ENCODE measurements around the gene MEIS3.
"Not testable (repeated sequence)": the region's sequence is repeated elsewhere in the genome, so short reads cannot be mapped to it uniquely, and the experiment has no call there.

DNA sequence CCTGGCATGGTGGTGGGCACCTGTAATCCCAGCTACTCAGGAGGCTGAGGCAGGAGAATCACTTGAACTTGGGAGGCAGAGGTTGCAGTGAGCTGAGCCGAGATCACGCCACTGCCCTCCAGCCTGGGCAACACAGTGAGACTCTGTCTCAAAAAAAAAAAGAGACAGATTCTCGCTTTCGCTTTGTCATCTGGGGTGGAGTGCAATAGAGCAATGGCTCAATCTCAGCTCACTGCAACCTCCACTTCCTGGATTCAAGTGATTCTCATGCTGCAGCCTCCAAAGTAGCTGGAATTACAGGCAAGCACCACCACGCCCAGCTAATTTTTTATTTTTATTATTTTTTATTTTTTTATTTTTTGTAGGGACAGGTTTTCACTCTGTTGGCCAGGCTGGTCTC lies 30.6 kb downstream of the MEIS3 start:
- TF ChIP-seq, protein P1, sequence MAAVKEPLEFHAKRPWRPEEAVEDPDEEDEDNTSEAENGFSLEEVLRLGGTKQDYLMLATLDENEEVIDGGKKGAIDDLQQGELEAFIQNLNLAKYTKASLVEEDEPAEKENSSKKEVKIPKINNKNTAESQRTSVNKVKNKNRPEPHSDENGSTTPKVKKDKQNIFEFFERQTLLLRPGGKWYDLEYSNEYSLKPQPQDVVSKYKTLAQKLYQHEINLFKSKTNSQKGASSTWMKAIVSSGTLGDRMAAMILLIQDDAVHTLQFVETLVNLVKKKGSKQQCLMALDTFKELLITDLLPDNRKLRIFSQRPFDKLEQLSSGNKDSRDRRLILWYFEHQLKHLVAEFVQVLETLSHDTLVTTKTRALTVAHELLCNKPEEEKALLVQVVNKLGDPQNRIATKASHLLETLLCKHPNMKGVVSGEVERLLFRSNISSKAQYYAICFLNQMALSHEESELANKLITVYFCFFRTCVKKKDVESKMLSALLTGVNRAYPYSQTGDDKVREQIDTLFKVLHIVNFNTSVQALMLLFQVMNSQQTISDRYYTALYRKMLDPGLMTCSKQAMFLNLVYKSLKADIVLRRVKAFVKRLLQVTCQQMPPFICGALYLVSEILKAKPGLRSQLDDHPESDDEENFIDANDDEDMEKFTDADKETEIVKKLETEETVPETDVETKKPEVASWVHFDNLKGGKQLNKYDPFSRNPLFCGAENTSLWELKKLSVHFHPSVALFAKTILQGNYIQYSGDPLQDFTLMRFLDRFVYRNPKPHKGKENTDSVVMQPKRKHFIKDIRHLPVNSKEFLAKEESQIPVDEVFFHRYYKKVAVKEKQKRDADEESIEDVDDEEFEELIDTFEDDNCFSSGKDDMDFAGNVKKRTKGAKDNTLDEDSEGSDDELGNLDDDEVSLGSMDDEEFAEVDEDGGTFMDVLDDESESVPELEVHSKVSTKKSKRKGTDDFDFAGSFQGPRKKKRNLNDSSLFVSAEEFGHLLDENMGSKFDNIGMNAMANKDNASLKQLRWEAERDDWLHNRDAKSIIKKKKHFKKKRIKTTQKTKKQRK (IDR thresholded peaks at IDR 0.05; ENCODE audit: low read depth, low read length), result not testable (repeated sequence)
- TF ChIP-seq TCF3 (IDR thresholded peaks at IDR 0.05; ENCODE audit: borderline replicate concordance, insufficient read depth, low read depth, low read length); PML (IDR thresholded peaks at IDR 0.05; ENCODE audit: low read length); EGR1 (IDR thresholded peaks at IDR 0.05; ENCODE audit: borderline replicate concordance in 1 of 2, low read depth in 2 of 2, low read length in 2 of 2); FOXM1 (IDR thresholded peaks at IDR 0.05; ENCODE audit: low read depth, low read length); POLR2A (IDR thresholded peaks at IDR 0.05; ENCODE audit: low read depth, low read length); BRCA1 (IDR thresholded peaks at IDR 0.05; ENCODE audit: low read depth, low read length); POLR2AphosphoS5 (IDR thresholded peaks at IDR 0.05; ENCODE audit: low read length); TCF7 (IDR thresholded peaks at IDR 0.05; ENCODE audit: borderline replicate concordance): not testable (repeated sequence)
- TF ChIP-seq, protein P2, sequence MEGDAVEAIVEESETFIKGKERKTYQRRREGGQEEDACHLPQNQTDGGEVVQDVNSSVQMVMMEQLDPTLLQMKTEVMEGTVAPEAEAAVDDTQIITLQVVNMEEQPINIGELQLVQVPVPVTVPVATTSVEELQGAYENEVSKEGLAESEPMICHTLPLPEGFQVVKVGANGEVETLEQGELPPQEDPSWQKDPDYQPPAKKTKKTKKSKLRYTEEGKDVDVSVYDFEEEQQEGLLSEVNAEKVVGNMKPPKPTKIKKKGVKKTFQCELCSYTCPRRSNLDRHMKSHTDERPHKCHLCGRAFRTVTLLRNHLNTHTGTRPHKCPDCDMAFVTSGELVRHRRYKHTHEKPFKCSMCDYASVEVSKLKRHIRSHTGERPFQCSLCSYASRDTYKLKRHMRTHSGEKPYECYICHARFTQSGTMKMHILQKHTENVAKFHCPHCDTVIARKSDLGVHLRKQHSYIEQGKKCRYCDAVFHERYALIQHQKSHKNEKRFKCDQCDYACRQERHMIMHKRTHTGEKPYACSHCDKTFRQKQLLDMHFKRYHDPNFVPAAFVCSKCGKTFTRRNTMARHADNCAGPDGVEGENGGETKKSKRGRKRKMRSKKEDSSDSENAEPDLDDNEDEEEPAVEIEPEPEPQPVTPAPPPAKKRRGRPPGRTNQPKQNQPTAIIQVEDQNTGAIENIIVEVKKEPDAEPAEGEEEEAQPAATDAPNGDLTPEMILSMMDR (IDR thresholded peaks at IDR 0.05 in 2 of 3, conservative IDR thresholded peaks at IDR 0.05 in 1 of 3; ENCODE audit: control insufficient read depth in 2 of 3, extremely low read depth in 1 of 3, insufficient read depth in 1 of 3, low read depth in 3 of 3, low read length in 3 of 3), result not testable (repeated sequence)
- TF ChIP-seq, protein P3, sequence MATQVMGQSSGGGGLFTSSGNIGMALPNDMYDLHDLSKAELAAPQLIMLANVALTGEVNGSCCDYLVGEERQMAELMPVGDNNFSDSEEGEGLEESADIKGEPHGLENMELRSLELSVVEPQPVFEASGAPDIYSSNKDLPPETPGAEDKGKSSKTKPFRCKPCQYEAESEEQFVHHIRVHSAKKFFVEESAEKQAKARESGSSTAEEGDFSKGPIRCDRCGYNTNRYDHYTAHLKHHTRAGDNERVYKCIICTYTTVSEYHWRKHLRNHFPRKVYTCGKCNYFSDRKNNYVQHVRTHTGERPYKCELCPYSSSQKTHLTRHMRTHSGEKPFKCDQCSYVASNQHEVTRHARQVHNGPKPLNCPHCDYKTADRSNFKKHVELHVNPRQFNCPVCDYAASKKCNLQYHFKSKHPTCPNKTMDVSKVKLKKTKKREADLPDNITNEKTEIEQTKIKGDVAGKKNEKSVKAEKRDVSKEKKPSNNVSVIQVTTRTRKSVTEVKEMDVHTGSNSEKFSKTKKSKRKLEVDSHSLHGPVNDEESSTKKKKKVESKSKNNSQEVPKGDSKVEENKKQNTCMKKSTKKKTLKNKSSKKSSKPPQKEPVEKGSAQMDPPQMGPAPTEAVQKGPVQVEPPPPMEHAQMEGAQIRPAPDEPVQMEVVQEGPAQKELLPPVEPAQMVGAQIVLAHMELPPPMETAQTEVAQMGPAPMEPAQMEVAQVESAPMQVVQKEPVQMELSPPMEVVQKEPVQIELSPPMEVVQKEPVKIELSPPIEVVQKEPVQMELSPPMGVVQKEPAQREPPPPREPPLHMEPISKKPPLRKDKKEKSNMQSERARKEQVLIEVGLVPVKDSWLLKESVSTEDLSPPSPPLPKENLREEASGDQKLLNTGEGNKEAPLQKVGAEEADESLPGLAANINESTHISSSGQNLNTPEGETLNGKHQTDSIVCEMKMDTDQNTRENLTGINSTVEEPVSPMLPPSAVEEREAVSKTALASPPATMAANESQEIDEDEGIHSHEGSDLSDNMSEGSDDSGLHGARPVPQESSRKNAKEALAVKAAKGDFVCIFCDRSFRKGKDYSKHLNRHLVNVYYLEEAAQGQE (IDR thresholded peaks at IDR 0.05; ENCODE audit: low read depth, low read length), result not testable (repeated sequence)
- TF ChIP-seq, protein P4, sequence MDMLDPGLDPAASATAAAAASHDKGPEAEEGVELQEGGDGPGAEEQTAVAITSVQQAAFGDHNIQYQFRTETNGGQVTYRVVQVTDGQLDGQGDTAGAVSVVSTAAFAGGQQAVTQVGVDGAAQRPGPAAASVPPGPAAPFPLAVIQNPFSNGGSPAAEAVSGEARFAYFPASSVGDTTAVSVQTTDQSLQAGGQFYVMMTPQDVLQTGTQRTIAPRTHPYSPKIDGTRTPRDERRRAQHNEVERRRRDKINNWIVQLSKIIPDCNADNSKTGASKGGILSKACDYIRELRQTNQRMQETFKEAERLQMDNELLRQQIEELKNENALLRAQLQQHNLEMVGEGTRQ (IDR thresholded peaks at IDR 0.05; ENCODE audit: borderline replicate concordance, low read depth, low read length), result not testable (repeated sequence)
